Prostate gland (tissue), 2 donors: ENCODE results near the gene ZPBP2. TPM values are rescaled to one million over a fixed set of nuclear protein-coding genes. Genes with fewer than 3 reads are reported as not detected.

ENCODE experiments used
- DNase-seq: peaks from one replicate; pipeline ENCODE4 v3.0.0-alpha.2; 2019; ENCODE audit warnings: low spot score
- H3K27ac ChIP-seq, 2 donors: fragments of 200-600 bp; sonication (generic); 2 replicates each; pipeline ENCODE4 v1.5.1; 2017 to 2019
- H3K27me3 ChIP-seq: fragments of 200-600 bp; sonication (generic); replicated peaks from 2 replicates; pipeline ENCODE4 v1.5.1; 2019; ENCODE audit not compliant: insufficient read depth
- H3K36me3 ChIP-seq, 2 donors: fragments of 200-600 bp; sonication (generic); 1 replicate in 1 of 2; 2 replicates in 1 of 2; pipeline versions ENCODE4 v1.5.1 to v1.8.1; 2017 to 2019
- H3K4me1 ChIP-seq: fragments of 200-600 bp; sonication (generic); replicated peaks from 2 replicates; pipeline ENCODE4 v1.5.1; 2019
- H3K4me3 ChIP-seq, 2 donors: fragments of 200-600 bp; sonication (generic); 2 replicates each; pipeline ENCODE4 v1.5.1; 2017 to 2019
- H3K9me3 ChIP-seq: fragments of 200-600 bp; sonication (generic); 2 replicates; pipeline ENCODE4 v1.5.1; 2017
- POLR2A ChIP-seq: fragments of 450-650 bp; IDR thresholded peaks from one replicate; pipeline ENCODE4 v1.6.1; 2016; ENCODE audit warnings: antibody characterized with exemption, mild to moderate bottlenecking
- POLR2AphosphoS5 ChIP-seq: sonication (generic); formaldehyde crosslinking; IDR thresholded peaks from one replicate; pipeline ENCODE4 v1.6.1; 2017; ENCODE audit warnings: antibody characterized with exemption
- WGBS: methylation state at CpG from one replicate; pipeline ENCODE4 v1.1.5; 2018; 5-methylcytosine and 5-hydroxymethylcytosine counted together
- intact Hi-C: fragments of 100-400 bp; cut with DNase I; formaldehyde crosslinking; loops from one replicate; pipeline ENCODE4 v1.14.2; 2022
- total RNA-seq, 2 donors: library from RNA; depleted of rRNA; stranded (reverse); fragments of >200 nt; gene quantifications; one replicate each; pipeline ENCODE4 v1.1.0, GENCODE V29; 2016
- TF ChIP-seq, protein P1 (sequence below), 4 experiments: fragments of 200-600 bp in 2 of 4; fragments of 450-650 bp in 2 of 4; sonication (generic) in 2 of 4; IDR thresholded peaks; 1 replicate in 3 of 4; 2 replicates in 1 of 4; pipeline ENCODE4 v1.5.1; 2016 to 2019; ENCODE audit warnings: antibody characterized with exemption in 4 of 4, mild to moderate bottlenecking in 2 of 4, moderate library complexity in 2 of 4

Gene ZPBP2
- total RNA-seq, 2 donors from 2014 or later = 14.8 TPM; not detected in 1

DNA sequence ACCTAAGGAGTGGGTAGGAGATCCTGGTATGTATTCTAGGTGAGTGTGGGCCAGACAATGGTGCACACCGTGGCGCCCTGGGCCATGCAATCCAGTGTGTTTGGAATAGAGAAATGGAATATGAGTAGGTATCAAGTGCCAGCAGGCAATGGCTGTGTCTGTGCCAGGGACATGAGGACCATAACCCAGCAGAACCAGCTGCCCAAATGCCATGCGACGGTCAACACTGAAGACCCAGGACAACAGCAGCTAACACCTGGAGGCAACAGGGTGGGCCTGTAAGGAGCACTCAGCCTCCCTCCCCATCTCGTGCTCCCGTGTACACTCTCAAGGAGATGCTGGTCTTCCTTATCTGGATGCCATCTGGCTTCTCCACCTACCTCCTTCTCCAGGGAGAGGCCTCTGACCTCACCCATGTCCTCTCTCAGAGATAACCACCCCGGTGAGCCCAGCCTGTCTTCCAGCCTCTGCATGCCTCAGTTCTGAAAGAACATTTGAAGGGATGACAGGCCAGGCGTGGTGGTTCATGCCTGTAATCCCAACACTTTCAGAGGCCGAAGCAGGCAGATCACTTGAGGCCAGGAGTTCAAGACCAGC lies 51.2 kb downstream of the ZPBP2 start:
- H3K4me1 ChIP-seq = no peaks in the 10 kb centered on the region
- DNase-seq = no peak
- intact Hi-C loops = no loop called here
- no peaks in the 10 kb centered on the region for H3K27me3 ChIP-seq
- TF ChIP-seq POLR2AphosphoS5 (no peak), POLR2A (no peak)
- TF ChIP-seq, protein P1, sequence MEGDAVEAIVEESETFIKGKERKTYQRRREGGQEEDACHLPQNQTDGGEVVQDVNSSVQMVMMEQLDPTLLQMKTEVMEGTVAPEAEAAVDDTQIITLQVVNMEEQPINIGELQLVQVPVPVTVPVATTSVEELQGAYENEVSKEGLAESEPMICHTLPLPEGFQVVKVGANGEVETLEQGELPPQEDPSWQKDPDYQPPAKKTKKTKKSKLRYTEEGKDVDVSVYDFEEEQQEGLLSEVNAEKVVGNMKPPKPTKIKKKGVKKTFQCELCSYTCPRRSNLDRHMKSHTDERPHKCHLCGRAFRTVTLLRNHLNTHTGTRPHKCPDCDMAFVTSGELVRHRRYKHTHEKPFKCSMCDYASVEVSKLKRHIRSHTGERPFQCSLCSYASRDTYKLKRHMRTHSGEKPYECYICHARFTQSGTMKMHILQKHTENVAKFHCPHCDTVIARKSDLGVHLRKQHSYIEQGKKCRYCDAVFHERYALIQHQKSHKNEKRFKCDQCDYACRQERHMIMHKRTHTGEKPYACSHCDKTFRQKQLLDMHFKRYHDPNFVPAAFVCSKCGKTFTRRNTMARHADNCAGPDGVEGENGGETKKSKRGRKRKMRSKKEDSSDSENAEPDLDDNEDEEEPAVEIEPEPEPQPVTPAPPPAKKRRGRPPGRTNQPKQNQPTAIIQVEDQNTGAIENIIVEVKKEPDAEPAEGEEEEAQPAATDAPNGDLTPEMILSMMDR (IDR thresholded peaks at IDR 0.05) = no peak
- 97% methylated on average over 9 of the region's 9 CpGs for WGBS
- no peak overlapping the region for H3K4me3 ChIP-seq
- H3K27ac ChIP-seq = no peak overlapping the region
- H3K9me3 ChIP-seq = no peaks in the 10 kb centered on the region
- peaks cover 8 to 24% of the 10 kb centered on the region in 2 donors for H3K36me3 ChIP-seq

DNA sequence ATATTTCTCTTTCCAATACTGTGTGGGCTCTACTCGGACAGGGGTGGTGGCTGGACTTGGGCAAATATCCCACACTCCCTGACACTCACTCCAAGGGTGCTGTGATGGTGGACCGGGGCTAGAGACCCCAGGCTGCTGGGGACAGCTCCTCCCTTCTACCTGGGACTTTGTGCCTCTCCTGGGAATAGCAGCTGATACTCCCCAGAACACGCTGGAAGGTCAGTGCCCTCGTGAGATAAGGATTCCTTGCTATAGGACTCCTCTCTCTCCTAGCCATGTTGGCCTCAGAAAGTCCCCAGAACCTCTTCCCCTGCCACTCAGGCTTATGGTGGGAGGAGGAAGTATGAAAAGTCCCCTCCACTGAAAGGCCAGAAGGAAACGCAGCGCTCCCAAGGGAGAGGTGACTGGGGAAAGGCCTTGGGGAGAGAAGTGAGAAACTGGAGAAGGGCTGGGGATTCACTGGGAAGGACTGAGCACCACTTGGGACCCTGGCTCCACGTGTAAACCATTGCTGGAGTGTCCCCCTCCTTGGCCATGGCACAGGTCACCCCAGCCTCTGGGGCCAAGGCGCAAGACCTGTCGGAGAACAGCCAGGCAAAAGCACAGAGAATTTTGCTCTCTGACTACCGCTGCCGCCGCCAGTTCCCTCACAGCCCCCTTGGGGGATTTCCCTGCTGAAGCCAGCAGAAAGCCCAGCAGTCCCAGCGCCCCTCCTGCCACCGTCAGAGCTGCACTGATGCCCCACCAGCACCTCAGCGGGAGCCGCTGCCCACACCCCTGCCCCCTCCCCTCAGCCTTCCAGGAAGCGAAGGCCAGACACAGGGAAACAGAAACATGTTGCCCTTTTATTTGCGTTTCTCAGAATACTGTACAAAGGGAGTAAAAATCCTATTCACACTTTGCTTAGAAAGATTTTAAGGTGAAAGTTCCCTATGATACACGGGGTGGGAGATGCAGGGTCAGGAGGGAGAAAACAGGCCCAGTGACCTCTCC lies 52.5 kb downstream of the ZPBP2 start:
- intact Hi-C loops = no loop called here

DNA sequence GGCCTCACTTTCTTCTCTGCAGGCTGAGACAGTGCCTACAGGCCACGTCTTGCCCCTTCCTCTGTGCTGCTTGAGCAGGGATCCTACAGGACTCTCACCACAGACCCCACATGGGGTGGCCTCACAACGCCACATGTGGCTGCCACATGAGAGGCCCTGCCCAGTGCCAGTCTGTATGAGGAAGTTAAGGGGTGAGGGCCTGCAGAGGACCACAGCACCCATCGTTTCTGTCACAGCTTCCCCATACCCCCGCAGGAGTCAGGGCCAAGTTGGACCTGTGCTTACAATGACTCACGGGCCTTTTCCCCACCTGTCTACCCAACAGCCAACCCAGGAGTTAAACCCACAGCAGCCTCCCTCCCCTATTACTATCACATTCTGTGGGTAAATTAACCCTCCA lies 53.3 kb downstream of the ZPBP2 start:
- intact Hi-C loops = no loop called here
- Histone ChIP-seq H3K4me1 (peaks cover 3% of the 10 kb centered on the region), H3K27me3 (no peaks in the 10 kb centered on the region), H3K36me3 (peaks cover 8 to 24% of the 10 kb centered on the region in 2 donors), H3K9me3 (no peaks in the 10 kb centered on the region), H3K4me3 (no peak overlapping the region), H3K27ac (no peak overlapping the region)
- 55% methylated on average over 5 of the region's 5 CpGs for WGBS
- no peak for DNase-seq
- no peak for TF ChIP-seq POLR2AphosphoS5
- TF ChIP-seq POLR2A = no peak
- TF ChIP-seq, protein P1 (IDR thresholded peaks at IDR 0.05) = no peak

More for the DNA sequence above, 52.5 kb downstream of the ZPBP2 start:
- Histone ChIP-seq H3K4me1 (no peaks in the 10 kb centered on the region), H3K4me3 (no peak overlapping the region), H3K27me3 (no peaks in the 10 kb centered on the region), H3K36me3 (peaks cover 8 to 24% of the 10 kb centered on the region in 2 donors), H3K9me3 (no peaks in the 10 kb centered on the region), H3K27ac (no peak overlapping the region)
- no peak for DNase-seq
- 65% methylated on average over 19 of the region's 19 CpGs for WGBS
- TF ChIP-seq POLR2A (no peak), POLR2AphosphoS5 (no peak)
- TF ChIP-seq, protein P1 (IDR thresholded peaks at IDR 0.05) = no peak

DNA sequence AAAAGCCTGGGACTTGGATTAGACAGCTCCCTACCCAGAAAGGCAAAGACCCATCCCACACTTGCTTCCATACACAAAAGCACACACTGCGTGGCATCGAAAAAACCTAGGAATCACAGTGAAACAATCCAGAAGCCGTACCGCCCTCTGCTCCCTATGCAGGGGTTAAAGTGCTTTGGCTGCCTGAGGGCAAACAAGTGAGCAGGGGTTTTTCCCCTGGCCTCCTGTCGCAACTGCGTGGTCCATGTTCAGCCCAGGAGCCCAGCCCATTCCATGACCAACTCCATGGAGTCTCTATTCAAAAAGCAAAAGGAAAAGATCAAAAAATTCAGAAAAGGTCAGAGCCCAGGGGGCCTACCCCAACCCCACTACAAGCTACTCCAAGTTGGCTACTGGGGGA lies 54.0 kb downstream of the ZPBP2 start:
- Histone ChIP-seq H3K4me3 (no peak overlapping the region), H3K36me3 (peaks cover 8 to 24% of the 10 kb centered on the region in 2 donors), H3K9me3 (no peaks in the 10 kb centered on the region), H3K27me3 (no peaks in the 10 kb centered on the region), H3K27ac (no peak overlapping the region), H3K4me1 (peaks cover 3% of the 10 kb centered on the region)
- intact Hi-C loops = no loop called here
- DNase-seq = no peak
- WGBS = 93% methylated on average over 6 of the region's 6 CpGs
- TF ChIP-seq POLR2AphosphoS5 (no peak), POLR2A (no peak)
- TF ChIP-seq, protein P1 (IDR thresholded peaks at IDR 0.05) = no peak
